Medulla oblongata (tissue), 1 donor: Measurements from ENCODE around the gene CACNA1H.
"Not testable (repeated sequence)": the region's sequence is repeated elsewhere in the genome, so short reads cannot be mapped to it uniquely, and the experiment has no call there.

Experiments used
- DNase-seq: peaks from one replicate; pipeline ENCODE4 v3.0.0-alpha.2; 2015; ENCODE audit errors: extremely low spot score

Gene CACNA1H

GRCh38 chr16:1224558-1224957, 71.7 kb downstream of the CACNA1H start:
- DNase-seq: no peak

GRCh38 chr16:1225051-1225451, 72.1 kb downstream of the CACNA1H start, which contains the start of gene TPSG1:
TSS of gene TPSG1 (minus strand) at chr16:1225268. CDS start at chr16:1225252, 16 bp downstream.
- DNase-seq: no peak

DNA sequence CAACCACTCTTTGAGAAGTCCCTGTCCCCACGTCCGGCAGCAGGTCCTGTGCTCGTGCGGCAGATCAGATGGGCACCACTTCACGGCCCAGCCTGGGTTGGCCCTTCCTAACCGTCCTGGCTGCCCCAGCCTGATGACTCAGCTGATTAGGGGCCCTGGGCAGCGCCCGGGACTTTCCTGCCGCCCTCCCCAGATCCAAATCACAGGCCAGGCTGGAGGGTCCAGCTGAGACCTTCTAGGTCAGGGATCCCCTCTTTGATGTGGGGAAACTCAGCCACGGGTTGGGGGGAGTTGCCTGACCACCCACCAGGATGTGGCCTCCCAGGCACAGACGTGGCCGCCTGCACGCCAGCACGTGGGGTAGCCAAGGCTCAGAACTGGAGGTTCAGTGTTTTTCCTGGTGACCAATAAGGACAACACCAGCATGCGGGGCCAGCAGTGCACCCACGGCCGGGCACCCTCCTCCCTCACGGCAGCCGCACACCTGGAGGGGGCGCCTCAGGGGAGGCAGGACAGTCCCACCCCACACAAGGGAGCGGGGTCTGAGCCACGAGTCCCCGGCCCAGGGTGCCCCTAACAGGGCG, 72.9 kb downstream of the CACNA1H start:
- not testable (repeated sequence) for DNase-seq

DNA sequence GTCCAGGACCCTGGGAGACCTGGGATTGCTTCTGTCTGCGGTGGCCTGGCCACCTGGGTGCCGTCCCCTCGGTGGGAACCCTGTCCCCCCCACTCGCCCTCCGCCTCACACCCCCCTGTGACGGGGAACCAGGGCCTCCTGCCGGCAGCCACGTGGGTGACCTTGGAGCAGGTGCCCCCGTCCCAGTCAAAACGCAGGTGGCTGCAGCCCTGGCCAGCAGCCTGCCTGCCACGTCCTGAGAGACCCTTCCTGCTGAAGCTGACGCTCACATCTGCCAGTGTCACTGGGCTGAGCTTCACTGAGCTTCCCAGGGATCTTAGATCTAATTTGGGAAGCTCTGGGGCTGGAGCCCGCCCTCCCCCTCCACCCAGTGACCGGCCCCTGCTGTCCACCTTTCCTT, 73.8 kb downstream of the CACNA1H start:
- not testable (repeated sequence) for DNase-seq

GRCh38 chr16:1228227-1228626, 75.3 kb downstream of the CACNA1H start:
- not testable (repeated sequence) for DNase-seq

GRCh38 chr16:1229476-1229875, 76.6 kb downstream of the CACNA1H start:
- not testable (repeated sequence) for DNase-seq

DNA sequence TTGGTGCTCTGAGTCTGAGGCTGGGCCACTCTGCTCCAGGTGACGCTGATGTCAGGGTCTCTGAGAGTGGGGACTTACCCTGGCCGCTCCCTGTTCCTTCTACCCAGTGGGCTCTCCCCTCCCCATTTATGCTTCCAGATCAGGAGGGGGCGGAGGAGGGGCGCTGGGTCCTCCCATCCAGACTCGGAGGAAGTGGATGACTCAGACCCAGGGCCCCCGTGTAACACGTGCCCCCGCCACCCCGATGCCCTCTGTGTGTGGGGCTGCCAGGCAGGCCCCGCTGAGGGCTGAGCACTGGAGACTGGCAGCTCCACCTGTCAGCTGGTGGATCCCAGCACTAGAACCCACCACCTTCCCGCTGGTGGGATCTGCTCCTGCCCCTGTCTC, 77.2 kb downstream of the CACNA1H start, which contains the start of gene TPSB2:
Gene TPSB2, minus strand, starts transcription at position 101 of the 387 bp plus-strand sequence. CDS start 233 bp downstream, outside the sequence.
- DNase-seq: not testable (repeated sequence)

GRCh38 chr16:1230471-1231212, 77.7 kb downstream of the CACNA1H start:
- DNase-seq: not testable (repeated sequence)

DNA sequence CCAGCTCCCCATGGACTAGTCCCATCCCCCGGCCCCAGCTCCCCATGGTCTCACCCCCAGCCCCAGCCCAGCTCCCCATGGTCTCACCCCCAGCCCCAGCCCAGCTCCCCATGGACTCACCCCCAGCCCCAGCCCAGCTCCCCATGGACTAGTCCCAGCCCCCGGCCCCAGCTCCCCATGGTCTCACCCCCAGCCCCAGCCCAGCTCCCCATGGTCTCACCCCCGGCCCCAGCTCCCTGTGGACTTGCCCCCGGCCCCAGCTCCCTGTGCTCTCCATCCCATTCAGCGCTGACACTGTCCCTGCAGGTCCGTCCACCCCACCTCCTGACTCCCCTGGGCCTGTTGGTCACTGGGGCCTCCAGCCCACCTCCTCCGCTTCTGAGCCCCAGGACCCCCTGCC, 78.4 kb downstream of the CACNA1H start:
- DNase-seq: not testable (repeated sequence)

GRCh38 chr16:1232049-1232748, 79.3 kb downstream of the CACNA1H start:
- DNase-seq: not testable (repeated sequence)

DNA sequence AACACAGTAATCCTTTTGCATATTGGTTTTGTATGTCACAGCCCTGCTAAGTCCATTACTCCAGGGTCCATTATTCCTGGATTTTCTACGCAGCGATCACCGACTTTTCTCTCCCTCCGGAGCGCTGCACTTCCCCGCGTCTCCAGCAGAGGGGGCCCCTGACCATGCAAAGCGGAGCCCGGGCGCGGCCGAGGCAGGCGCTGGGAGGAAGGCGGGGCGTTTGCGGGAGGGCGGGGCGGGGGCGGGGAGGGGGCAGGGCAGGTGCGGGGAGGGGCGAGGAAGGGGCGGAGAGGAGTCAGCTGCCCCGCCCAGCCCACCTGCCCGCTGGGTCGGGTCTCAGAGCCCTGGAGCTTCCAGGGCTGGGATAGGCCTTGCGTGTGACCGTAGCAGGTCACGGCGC, 83.8 kb downstream of the CACNA1H start:
- not testable (repeated sequence) for DNase-seq

GRCh38 chr16:1237990-1238389, 85.1 kb downstream of the CACNA1H start:
- no peak for DNase-seq

DNA sequence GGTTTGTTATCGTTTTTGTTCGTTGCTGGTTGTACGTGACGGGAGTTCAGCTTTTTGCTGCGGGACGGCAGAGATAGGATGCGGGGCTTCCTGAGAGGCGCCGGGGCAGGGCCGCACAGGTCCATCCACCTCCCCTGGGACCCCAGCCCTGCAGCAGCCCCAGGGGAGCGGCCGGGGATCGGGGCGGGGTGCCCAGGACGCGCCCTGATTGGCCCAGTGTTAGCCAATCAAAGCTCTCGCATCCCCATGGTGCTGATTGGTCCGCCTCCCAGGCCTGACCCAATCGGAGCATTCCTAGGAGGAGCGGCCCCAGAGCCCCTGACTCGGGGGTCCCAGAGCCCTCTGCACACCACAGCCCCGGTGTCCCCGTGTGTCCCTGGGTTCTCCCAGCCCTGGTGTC, 86.0 kb downstream of the CACNA1H start:
- not testable (repeated sequence) for DNase-seq

DNA sequence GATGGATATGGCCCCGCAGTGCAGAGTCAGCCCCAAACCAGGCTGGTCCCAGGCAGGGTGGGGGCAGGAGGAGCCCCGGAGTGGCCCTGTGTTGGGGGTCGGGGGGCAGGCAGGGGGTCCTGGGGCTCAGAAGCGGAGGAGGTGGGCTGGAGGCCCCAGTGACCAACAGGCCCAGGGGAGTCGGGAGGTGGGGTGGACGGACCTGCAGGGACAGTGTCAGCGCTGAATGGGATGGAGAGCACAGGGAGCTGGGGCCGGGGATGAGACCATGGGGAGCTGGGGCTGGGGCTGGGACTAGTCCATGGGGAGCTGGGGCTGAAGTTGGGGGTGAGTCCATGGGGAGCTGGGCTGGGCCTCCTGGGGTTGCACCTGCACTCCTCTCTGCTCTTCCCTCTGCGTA, 86.7 kb downstream of the CACNA1H start:
- DNase-seq: not testable (repeated sequence)

DNA sequence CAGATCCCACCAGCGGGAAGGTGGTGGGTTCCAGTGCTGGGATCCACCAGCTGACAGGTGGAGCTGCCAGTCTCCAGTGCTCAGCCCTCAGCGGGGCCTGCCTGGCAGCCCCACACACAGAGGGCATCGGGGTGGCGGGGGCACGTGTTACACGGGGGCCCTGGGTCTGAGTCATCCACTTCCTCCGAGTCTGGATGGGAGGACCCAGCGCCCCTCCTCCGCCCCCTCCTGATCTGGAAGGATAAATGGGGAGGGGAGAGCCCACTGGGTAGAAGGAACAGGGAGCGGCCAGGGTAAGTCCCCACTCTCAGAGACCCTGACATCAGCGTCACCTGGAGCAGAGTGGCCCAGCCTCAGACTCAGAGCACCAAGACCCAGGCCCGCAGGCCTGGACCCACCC, 87.5 kb downstream of the CACNA1H start, which contains the start of gene TPSAB1:
Gene TPSAB1, plus strand, starts transcription at position 270 of the 400 bp plus-strand sequence. CDS start 234 bp downstream, outside the sequence.
- not testable (repeated sequence) for DNase-seq

DNA sequence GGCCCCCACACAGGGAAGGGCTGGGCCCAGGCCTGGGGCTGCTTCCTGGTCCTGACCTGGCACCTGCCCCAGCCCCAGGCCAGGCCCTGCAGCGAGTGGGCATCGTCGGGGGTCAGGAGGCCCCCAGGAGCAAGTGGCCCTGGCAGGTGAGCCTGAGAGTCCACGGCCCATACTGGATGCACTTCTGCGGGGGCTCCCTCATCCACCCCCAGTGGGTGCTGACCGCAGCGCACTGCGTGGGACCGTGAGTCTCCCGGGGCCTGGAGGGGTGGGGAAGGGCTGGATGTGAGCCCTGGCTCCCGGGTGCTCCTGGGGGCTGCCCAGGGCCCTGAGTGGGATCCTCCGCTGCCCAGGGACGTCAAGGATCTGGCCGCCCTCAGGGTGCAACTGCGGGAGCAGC, 88.2 kb downstream of the CACNA1H start:
- not testable (repeated sequence) for DNase-seq

GRCh38 chr16:1243363-1243762, 90.5 kb downstream of the CACNA1H start:
- not testable (repeated sequence) for DNase-seq

DNA sequence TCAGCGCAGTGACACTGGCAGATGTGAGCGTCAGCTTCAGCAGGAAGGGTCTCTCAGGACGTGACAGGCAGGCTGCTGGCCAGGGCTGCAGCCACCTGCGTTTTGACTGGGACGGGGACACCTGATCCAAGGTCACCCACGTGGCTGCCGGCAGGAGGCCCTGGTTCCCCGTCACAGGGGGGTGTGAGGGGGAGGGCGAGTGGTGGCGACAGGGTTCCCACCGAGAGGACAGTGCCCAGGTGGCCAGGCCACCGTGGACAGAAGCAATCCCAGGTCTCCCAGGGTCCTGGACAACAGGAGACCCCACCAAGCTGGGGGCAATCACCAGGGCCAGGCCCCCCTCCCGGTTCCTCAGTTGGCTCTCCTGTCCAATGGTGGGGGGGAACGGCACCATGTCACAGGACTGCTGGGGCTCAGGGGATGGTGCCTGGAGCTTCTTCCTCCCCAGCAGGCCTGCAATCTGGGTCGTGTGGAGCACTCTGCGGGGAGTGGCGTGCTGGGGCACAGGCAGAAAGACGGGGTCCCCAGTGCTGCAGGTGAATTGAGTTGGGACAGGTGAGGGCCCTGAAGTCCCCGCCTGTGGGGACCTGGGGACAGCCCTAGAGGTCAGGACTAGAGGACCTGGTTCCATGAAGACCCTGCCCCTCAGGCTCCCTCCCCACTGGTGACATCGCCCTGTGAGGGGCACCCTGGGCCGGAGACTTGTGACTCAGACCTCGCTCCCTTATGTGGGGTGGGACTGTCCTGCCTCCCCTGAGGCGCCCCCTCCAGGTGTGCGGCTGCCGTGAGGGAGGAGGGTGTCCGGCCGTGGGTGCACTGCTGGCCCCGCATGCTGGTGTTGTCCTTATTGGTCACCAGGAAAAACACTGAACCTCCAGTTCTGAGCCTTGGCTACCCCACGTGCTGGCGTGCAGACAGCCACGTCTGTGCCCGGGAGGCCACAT, 91.3 kb downstream of the CACNA1H start:
- not testable (repeated sequence) for DNase-seq

DNA sequence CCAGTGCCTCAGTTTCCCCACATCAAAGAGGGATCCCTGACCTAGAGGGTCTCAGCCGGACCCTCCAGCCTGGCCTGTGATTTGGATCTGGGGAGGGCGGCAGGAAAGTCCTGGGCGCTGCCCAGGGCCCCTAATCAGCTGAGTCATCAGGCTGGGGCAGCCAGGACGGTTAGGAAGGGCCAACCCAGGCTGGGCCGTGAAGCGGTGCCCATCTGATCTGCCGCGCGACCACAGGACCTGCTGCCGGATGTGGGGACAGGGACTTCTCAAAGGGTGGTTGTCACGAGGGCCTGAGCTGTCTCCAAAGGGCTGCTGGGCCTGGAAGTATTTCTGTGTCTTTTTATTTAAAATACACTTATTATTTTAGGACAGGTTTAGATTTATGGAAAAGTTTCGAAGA, 92.0 kb downstream of the CACNA1H start:
- no peak for DNase-seq

GRCh38 chr16:1245452-1246020, 92.6 kb downstream of the CACNA1H start:
- DNase-seq: no peak
